Transverse colon (tissue), 4 donors: ENCODE data around the gene CHFR. TPM values are rescaled to one million over a fixed set of nuclear protein-coding genes. Genes with fewer than 3 reads are reported as not detected.

Source experiments
- DNase-seq: peaks from one replicate; pipeline ENCODE4 v3.0.0-alpha.2; 2019
- H3K27ac ChIP-seq, 4 donors: fragments of 200-600 bp; sonication (generic); 2 replicates each; pipeline ENCODE4 v1.5.1; 2016 to 2018; ENCODE audit warnings: inconsistent platforms in 4 of 4
- H3K27me3 ChIP-seq: fragments of 200-600 bp; sonication (generic); 2 replicates; pipeline ENCODE4 v1.5.1; 2017; ENCODE audit warnings: inconsistent platforms
- H3K36me3 ChIP-seq, 4 donors: fragments of 200-600 bp; sonication (generic); 2 replicates each; pipeline ENCODE4 v1.5.1; 2017 to 2019; ENCODE audit warnings: inconsistent platforms in 4 of 4
- H3K4me1 ChIP-seq, 4 donors: fragments of 200-600 bp; sonication (generic); 2 replicates each; pipeline ENCODE4 v1.5.1; 2017 to 2020; ENCODE audit warnings: inconsistent platforms in 4 of 4
- H3K4me3 ChIP-seq, 4 donors: fragments of 200-600 bp; sonication (generic); 1 replicate in 1 of 4; 2 replicates in 3 of 4; pipeline versions ENCODE4 v1.5.1 to v1.6.1; 2017 to 2019; ENCODE audit warnings: inconsistent platforms in 4 of 4
- H3K9me3 ChIP-seq, 2 donors: fragments of 200-600 bp; sonication (generic); 2 replicates each; pipeline ENCODE4 v1.5.1; 2017 to 2019; ENCODE audit warnings: inconsistent platforms in 2 of 2
- EP300 ChIP-seq: sonication (generic); formaldehyde crosslinking; IDR thresholded peaks from one replicate; pipeline ENCODE4 v1.6.1; 2017; ENCODE audit warnings: antibody characterized with exemption, low read depth
- POLR2A ChIP-seq: fragments of 450-650 bp; IDR thresholded peaks from one replicate; pipeline ENCODE4 v1.6.1; 2016; ENCODE audit warnings: antibody characterized with exemption, mild to moderate bottlenecking, moderate library complexity
- POLR2AphosphoS5 ChIP-seq, 3 donors: sonication (generic); formaldehyde crosslinking; IDR thresholded peaks; one replicate each; pipeline ENCODE4 v1.6.1; 2016; ENCODE audit warnings: antibody characterized with exemption in 3 of 3
- WGBS, 2 donors: methylation state at CpG; one replicate each; pipeline ENCODE4 v1.1.5; 2018; ENCODE audit warnings: low coverage in 1 of 2; 5-methylcytosine and 5-hydroxymethylcytosine counted together
- in situ Hi-C, 4 donors: fragments of 200-750 bp; cut with MboI; loops; one replicate each; pipeline versions ENCODE4 v1.15.0 to v1.15.1; 2017; ENCODE audit warnings: low sequenced_read_pairs in 3 of 4, low pct_ligation_motif_present in 1 of 4, low pct_unique_long_range_greater_than_20kb in 1 of 4
- intact Hi-C: fragments of 100-400 bp; cut with DNase I; formaldehyde crosslinking; loops from one replicate; pipeline ENCODE4 v1.15.1; 2023; ENCODE audit warnings: low total_unique reads
- total RNA-seq, 4 donors: library from RNA; depleted of rRNA; stranded (reverse); fragments of >200 nt; gene quantifications; one replicate each; pipeline ENCODE4 v1.1.0, GENCODE V29; 2016
- TF ChIP-seq, protein P1 (sequence below), 5 experiments: fragments of 200-600 bp in 3 of 5; fragments of 450-650 bp in 2 of 5; sonication (generic) in 3 of 5; IDR thresholded peaks; 1 replicate in 2 of 5; 2 replicates in 3 of 5; pipeline ENCODE4 v1.5.1; 2016 to 2017; ENCODE audit warnings: antibody characterized with exemption in 5 of 5, inconsistent platforms in 3 of 5, mild to moderate bottlenecking in 2 of 5, moderate library complexity in 1 of 5

CHFR gene
- total RNA-seq, 4 donors from 2014 or later, result 47.7 to 132 (median 61.9) TPM

DNA sequence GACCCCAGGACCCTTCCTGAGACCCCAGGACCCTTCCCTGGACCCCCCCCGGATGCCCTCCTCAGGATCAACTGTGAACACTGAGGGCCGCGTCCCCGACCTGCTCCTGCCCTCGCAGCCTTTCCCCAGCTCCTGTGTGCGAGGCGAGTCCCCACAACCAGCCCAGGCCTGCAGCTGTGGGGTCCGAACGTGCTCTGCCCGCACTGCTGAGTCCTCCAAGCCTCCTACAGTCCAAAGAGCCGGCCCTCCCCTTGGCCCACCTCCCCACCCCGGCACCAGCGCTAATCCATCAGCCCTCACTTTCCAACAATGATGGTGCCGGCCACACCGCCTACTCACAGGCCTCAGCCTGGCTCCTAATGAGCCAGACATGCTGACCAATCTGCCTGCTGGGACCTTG, 99.5 kb downstream of the CHFR start:
- in situ Hi-C loops (no loop called here), intact Hi-C loops (no loop called here)
- Histone ChIP-seq H3K9me3 (no peaks in the 10 kb centered on the region), H3K36me3 (peaks cover 0 to 51% (median 20%) of the 10 kb centered on the region in 4 donors), H3K4me1 (no peaks in the 10 kb centered on the region), H3K4me3 (no peak overlapping the region), H3K27me3 (no peaks in the 10 kb centered on the region), H3K27ac (no peak overlapping the region)
- TF ChIP-seq POLR2AphosphoS5 (IDR thresholded peaks at IDR 0.05), result no peak
- TF ChIP-seq, protein P1, sequence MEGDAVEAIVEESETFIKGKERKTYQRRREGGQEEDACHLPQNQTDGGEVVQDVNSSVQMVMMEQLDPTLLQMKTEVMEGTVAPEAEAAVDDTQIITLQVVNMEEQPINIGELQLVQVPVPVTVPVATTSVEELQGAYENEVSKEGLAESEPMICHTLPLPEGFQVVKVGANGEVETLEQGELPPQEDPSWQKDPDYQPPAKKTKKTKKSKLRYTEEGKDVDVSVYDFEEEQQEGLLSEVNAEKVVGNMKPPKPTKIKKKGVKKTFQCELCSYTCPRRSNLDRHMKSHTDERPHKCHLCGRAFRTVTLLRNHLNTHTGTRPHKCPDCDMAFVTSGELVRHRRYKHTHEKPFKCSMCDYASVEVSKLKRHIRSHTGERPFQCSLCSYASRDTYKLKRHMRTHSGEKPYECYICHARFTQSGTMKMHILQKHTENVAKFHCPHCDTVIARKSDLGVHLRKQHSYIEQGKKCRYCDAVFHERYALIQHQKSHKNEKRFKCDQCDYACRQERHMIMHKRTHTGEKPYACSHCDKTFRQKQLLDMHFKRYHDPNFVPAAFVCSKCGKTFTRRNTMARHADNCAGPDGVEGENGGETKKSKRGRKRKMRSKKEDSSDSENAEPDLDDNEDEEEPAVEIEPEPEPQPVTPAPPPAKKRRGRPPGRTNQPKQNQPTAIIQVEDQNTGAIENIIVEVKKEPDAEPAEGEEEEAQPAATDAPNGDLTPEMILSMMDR (IDR thresholded peaks at IDR 0.05), result no peak
- no peak for TF ChIP-seq EP300
- TF ChIP-seq POLR2A, result no peak
- no peak for DNase-seq
- WGBS, 2 donors, result 99% methylated on average over 14 of the region's 15 CpGs; no CpG with 5 or more reads in 1 of the 2 donors

- H3K36me3 ChIP-seq, result peaks cover 0 to 65% (median 27%) of the 10 kb centered on the region in 4 donors
- H3K27ac ChIP-seq, result no peak overlapping the region
- intact Hi-C loops, result no loop called here
- WGBS, 2 donors, result 94 to 100% methylated on average over 4 to 21 of the region's 21 CpGs
- TF ChIP-seq, protein P1 (IDR thresholded peaks at IDR 0.05), result no peak
- no peak for TF ChIP-seq EP300
- TF ChIP-seq POLR2A, result no peak
- no peak for TF ChIP-seq POLR2AphosphoS5 (IDR thresholded peaks at IDR 0.05)
- no peaks in the 10 kb centered on the region for H3K27me3 ChIP-seq
- no peak for DNase-seq
- H3K4me3 ChIP-seq, result no peak overlapping the region
- no peaks in the 10 kb centered on the region for H3K4me1 ChIP-seq
- in situ Hi-C loops, result no loop called here
- H3K9me3 ChIP-seq, result no peaks in the 10 kb centered on the region
Observed at GRCh38 chr12:132786192-132786591, 101.2 kb downstream of the CHFR start.

DNA sequence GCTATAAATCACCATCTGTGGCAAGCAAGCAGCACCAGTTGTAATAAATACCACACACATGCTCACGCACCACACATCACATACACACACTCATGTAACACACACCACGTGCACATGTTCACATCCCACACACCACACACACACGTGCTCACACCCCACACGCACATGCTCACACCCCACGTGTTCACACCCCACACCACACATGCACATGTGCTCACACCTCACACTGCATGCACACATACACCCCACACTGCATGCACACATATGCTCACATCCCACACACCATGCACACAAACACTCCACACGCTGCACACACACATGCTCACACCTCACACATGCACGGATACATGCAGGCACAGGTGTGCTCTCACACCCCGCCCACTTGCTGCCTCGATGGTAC, 102.8 kb downstream of the CHFR start:
- Histone ChIP-seq H3K27me3 (no peaks in the 10 kb centered on the region), H3K9me3 (no peaks in the 10 kb centered on the region), H3K36me3 (peaks cover 0 to 67% (median 33%) of the 10 kb centered on the region in 4 donors), H3K4me1 (no peaks in the 10 kb centered on the region), H3K4me3 (no peak overlapping the region), H3K27ac (no peak overlapping the region)
- TF ChIP-seq POLR2A, result no peak
- TF ChIP-seq, protein P1 (IDR thresholded peaks at IDR 0.05), result no peak
- no peak for TF ChIP-seq EP300
- no peak for TF ChIP-seq POLR2AphosphoS5 (IDR thresholded peaks at IDR 0.05)
- DNase-seq, result no peak
- in situ Hi-C loops, result no loop called here
- 85 to 88% methylated on average over 5 to 9 of the region's 9 CpGs for WGBS, 2 donors
- intact Hi-C loops, result no loop called here

DNA sequence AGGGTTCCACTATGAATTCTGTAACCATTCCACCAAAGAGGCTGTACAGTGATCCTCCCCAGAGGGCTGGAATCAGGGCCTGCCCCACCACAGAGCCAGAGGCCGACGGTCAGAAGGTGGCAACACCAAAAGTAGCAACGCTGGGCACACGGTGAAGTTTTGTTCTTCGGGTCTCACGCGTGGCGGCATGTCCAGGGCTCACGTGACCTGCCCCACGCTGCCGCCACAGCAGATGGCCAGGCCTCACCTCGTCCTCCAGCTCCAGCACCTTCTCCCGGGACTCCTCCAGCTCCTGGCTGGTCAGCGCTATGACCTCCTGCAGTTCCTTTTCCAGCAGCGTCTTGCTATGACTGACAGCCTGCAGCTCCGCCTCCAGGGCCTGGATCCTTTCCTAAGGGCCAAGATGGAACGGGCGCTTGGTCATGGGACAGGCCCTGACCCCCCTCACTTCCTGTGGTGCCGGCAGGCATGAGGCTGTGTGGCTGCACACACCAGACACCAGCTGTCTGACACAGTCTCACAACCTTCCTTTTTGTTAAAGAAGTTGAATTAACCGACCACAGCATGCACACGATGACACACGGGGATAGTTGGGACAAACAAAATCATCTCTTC, 103.4 kb downstream of the CHFR start:
- Histone ChIP-seq H3K9me3 (no peaks in the 10 kb centered on the region), H3K36me3 (peaks cover 0 to 67% (median 31%) of the 10 kb centered on the region in 4 donors), H3K27ac (no peak overlapping the region), H3K4me1 (no peaks in the 10 kb centered on the region), H3K27me3 (no peaks in the 10 kb centered on the region), H3K4me3 (no peak overlapping the region)
- TF ChIP-seq, protein P1 (IDR thresholded peaks at IDR 0.05), result no peak
- TF ChIP-seq POLR2A (no peak), POLR2AphosphoS5 (IDR thresholded peaks at IDR 0.05) (no peak), EP300 (no peak)
- no peak for DNase-seq
- WGBS, 2 donors, result 86 to 94% methylated on average over 3 to 22 of the region's 22 CpGs
- intact Hi-C loops, result no loop called here
- in situ Hi-C loops, result no loop called here

Other genes with a start within 250 kb of the CHFR start
- 100 to 1,000 TPM in 1 of 4 donors, 10 to 100 TPM in 3; 57.0 to 204 (median 74.1) TPM for gene POLE, start 200.3 kb downstream of the CHFR start, total RNA-seq
- 100 to 1,000 TPM in 3 of 4 donors, 10 to 100 TPM in 1; 62.1 to 181 (median 128) TPM for gene PXMP2, start 200.0 kb downstream of the CHFR start, total RNA-seq
- 10 to 100 TPM; 16.7 to 43.6 (median 25.4) TPM for gene PGAM5, start 176.8 kb downstream of the CHFR start, total RNA-seq
- 100 to 1,000 TPM in 2 of 4 donors, 10 to 100 TPM in 2; 46.0 to 146 (median 88.6) TPM for gene ANKLE2, start 125.8 kb downstream of the CHFR start, total RNA-seq
- 100 to 1,000 TPM in 2 of 4 donors, 10 to 100 TPM in 2; 90.9 to 113 (median 99.9) TPM for gene GOLGA3, start 58.7 kb downstream of the CHFR start, total RNA-seq
- gene ZNF605, start 68.7 kb upstream of the CHFR start, total RNA-seq, result 10 to 100 TPM in 2 of 4 donors, 1 to 10 TPM in 2; 4.5 to 21.3 (median 10.3) TPM
- 10 to 100 TPM; 12.7 to 26.3 (median 18.5) TPM for gene ZNF26, start 98.8 kb upstream of the CHFR start, total RNA-seq
- 100 to 1,000 TPM in 1 of 4 donors, 10 to 100 TPM in 3; 16.2 to 144 (median 44.5) TPM for gene ZNF84, start 149.9 kb upstream of the CHFR start, total RNA-seq
- 10 to 100 TPM; 13.8 to 35.6 (median 14.8) TPM for gene ZNF140, start 193.3 kb upstream of the CHFR start, total RNA-seq
- 1 to 10 TPM; 1.4 to 3.8 (median 1.9) TPM for gene ZNF891, start 242.7 kb upstream of the CHFR start, total RNA-seq
- gene ZNF10, start 243.0 kb upstream of the CHFR start, total RNA-seq, result 10 to 100 TPM in 2 of 4 donors, 1 to 10 TPM in 2; 2.6 to 13.7 (median 10.7) TPM